ENCODE measurements around the gene FAM219A.

DNA sequence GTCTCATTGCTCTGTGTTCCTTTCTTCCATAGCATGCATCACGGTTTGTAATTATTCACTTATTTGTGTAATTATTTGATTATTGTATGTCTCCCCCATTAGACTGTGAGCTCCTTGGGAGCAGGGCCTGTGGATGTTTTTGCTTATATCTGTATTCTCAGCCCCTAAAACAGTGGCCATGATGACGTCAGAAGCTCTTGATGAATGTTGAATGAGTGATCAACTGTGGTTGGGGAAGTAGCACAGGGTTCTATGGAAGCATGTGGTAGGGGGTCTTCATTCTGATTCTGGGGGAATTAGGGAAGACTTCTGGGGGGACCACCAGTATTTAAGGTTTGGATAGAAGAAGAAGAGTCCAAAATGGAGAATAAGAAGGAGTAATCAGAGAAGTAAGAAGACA lies 6.2 kb upstream of the FAM219A start:
- TF ChIP-seq, protein P1, sequence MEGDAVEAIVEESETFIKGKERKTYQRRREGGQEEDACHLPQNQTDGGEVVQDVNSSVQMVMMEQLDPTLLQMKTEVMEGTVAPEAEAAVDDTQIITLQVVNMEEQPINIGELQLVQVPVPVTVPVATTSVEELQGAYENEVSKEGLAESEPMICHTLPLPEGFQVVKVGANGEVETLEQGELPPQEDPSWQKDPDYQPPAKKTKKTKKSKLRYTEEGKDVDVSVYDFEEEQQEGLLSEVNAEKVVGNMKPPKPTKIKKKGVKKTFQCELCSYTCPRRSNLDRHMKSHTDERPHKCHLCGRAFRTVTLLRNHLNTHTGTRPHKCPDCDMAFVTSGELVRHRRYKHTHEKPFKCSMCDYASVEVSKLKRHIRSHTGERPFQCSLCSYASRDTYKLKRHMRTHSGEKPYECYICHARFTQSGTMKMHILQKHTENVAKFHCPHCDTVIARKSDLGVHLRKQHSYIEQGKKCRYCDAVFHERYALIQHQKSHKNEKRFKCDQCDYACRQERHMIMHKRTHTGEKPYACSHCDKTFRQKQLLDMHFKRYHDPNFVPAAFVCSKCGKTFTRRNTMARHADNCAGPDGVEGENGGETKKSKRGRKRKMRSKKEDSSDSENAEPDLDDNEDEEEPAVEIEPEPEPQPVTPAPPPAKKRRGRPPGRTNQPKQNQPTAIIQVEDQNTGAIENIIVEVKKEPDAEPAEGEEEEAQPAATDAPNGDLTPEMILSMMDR (IDR thresholded peaks at IDR 0.05; ENCODE audit: low read length): no peak
- no peak for TF ChIP-seq EZH2 (IDR thresholded peaks at IDR 0.05; ENCODE audit: borderline replicate concordance, low read length)

All from OCI-LY1 (cell line).